H9 (cell line): ENCODE measurements around the gene PPP2R3A. TPM values are rescaled to one million over a fixed set of nuclear protein-coding genes. Genes with fewer than 3 reads are reported as not detected.

Experiments used
- DNase-seq: peaks from one replicate; pipeline ENCODE4 v3.0.0-alpha.2; 2017
- H2AFZ ChIP-seq: one replicate; pipeline ENCODE4 v1.6.1; 2013; ENCODE audit warnings: mild to moderate bottlenecking, low read length, control low read depth, moderate library complexity
- H2AK5ac ChIP-seq: 2 replicates; pipeline ENCODE4 v1.6.1; 2013; ENCODE audit warnings: low read length, control low read depth, mixed read lengths; ENCODE audit not compliant: insufficient read length
- H2BK120ac ChIP-seq: one replicate; pipeline ENCODE4 v1.6.1; 2013; ENCODE audit warnings: low read depth, mild to moderate bottlenecking, low read length, control low read depth, inconsistent platforms; ENCODE audit not compliant: poor library complexity, severe bottlenecking
- H2BK12ac ChIP-seq: 2 replicates; pipeline ENCODE4 v1.6.1; 2013; ENCODE audit warnings: low read length, control low read depth, mixed read lengths, low read depth; ENCODE audit not compliant: insufficient read length
- H2BK15ac ChIP-seq: 2 replicates; pipeline ENCODE4 v1.6.1; 2013; ENCODE audit warnings: low read depth, low read length, control low read depth
- H2BK20ac ChIP-seq: one replicate; pipeline ENCODE4 v1.6.1; 2013; ENCODE audit warnings: low read depth, mild to moderate bottlenecking, low read length, control low read depth, inconsistent platforms; ENCODE audit not compliant: poor library complexity, severe bottlenecking
- H2BK5ac ChIP-seq: 2 replicates; pipeline ENCODE4 v1.6.1; 2013; ENCODE audit warnings: low read length, control low read depth, mixed read lengths; ENCODE audit not compliant: insufficient read length
- H3K14ac ChIP-seq: 2 replicates; pipeline ENCODE4 v1.6.1; 2013; ENCODE audit warnings: low read length, control low read depth; ENCODE audit not compliant: insufficient read depth
- H3K18ac ChIP-seq: 2 replicates; pipeline ENCODE4 v1.6.1; 2013; ENCODE audit warnings: low read depth, mild to moderate bottlenecking, mixed read lengths, low read length, control low read depth; ENCODE audit not compliant: insufficient read length
- H3K23ac ChIP-seq: 2 replicates; pipeline ENCODE4 v1.6.1; 2013; ENCODE audit warnings: low read length, control low read depth, mixed read lengths, low read depth; ENCODE audit not compliant: insufficient read length
- H3K23me2 ChIP-seq: 2 replicates; pipeline ENCODE4 v1.6.1; 2013; ENCODE audit warnings: low read depth, mild to moderate bottlenecking, mixed read lengths, low read length, control low read depth; ENCODE audit not compliant: insufficient read length, poor library complexity, severe bottlenecking
- H3K27ac ChIP-seq: 2 replicates; pipeline ENCODE4 v1.5.1; 2013; ENCODE audit warnings: low read length, control low read depth, mixed read lengths, low read depth; ENCODE audit not compliant: insufficient read length
- H3K27me3 ChIP-seq: 2 replicates; pipeline ENCODE4 v1.6.1; 2013; ENCODE audit warnings: low read length, control low read depth, inconsistent platforms; ENCODE audit not compliant: insufficient read depth
- H3K4ac ChIP-seq: 2 replicates; pipeline ENCODE4 v1.6.1; 2013; ENCODE audit warnings: low read depth, mild to moderate bottlenecking, control low read depth, inconsistent platforms, low read length, moderate library complexity
- H3K4me1 ChIP-seq: 2 replicates; pipeline ENCODE4 v1.6.1; 2013; ENCODE audit warnings: low read length, control low read depth, inconsistent platforms; ENCODE audit not compliant: insufficient read depth
- H3K4me2 ChIP-seq: 2 replicates; pipeline ENCODE4 v1.6.1; 2013; ENCODE audit warnings: low read length, control low read depth, mixed read lengths; ENCODE audit not compliant: insufficient read length, insufficient read depth
- H3K56ac ChIP-seq: 2 replicates; pipeline ENCODE4 v1.6.1; 2013; ENCODE audit warnings: low read depth, mild to moderate bottlenecking, mixed read lengths, low read length, control low read depth; ENCODE audit not compliant: insufficient read length
- H3K79me1 ChIP-seq: 2 replicates; pipeline ENCODE4 v1.6.1; 2013; ENCODE audit warnings: low read depth, mild to moderate bottlenecking, moderate library complexity, low read length, control low read depth, inconsistent platforms; ENCODE audit not compliant: insufficient read depth, poor library complexity, severe bottlenecking
- H3K79me2 ChIP-seq: 2 replicates; pipeline ENCODE4 v1.6.1; 2013; ENCODE audit warnings: low read length, control low read depth, inconsistent platforms; ENCODE audit not compliant: insufficient read depth
- H3K9ac ChIP-seq: 2 replicates; pipeline ENCODE4 v1.6.1; 2013; ENCODE audit warnings: low read length, control low read depth, mixed read lengths; ENCODE audit not compliant: insufficient read length; ENCODE audit errors: extremely low read depth
- H3K9me3 ChIP-seq: one replicate; pipeline ENCODE4 v1.6.1; 2013; ENCODE audit warnings: low read depth, low read length, inconsistent platforms; ENCODE audit not compliant: control insufficient read depth
- H3T11ph ChIP-seq: one replicate; pipeline ENCODE4 v1.6.1; 2013; ENCODE audit warnings: mild to moderate bottlenecking, low read length, control low read depth, inconsistent platforms
- H4K20me1 ChIP-seq: one replicate; pipeline ENCODE4 v1.6.1; 2013; ENCODE audit not compliant: control insufficient read depth, insufficient read length, insufficient read depth
- H4K5ac ChIP-seq: 2 replicates; pipeline ENCODE4 v1.6.1; 2013; ENCODE audit warnings: low read depth, mild to moderate bottlenecking, mixed read lengths, low read length, control low read depth; ENCODE audit not compliant: insufficient read length
- H4K8ac ChIP-seq: replicated peaks from 2 replicates; pipeline ENCODE4 v1.6.1; 2013; ENCODE audit warnings: low read length, control low read depth, mixed read lengths, low read depth; ENCODE audit not compliant: insufficient read length
- H4K91ac ChIP-seq: 2 replicates; pipeline ENCODE4 v1.6.1; 2013; ENCODE audit warnings: low read depth, mild to moderate bottlenecking, moderate library complexity, mixed read lengths, low read length, control low read depth; ENCODE audit not compliant: insufficient read length
- H3K27ac Mint-ChIP-seq, 3 experiments: 2 replicates in 2 of 3; 3 replicates in 1 of 3; pipeline ENCODE4 v1.8.0; 2020 to 2021; ENCODE audit warnings: mixed read lengths in 3 of 3, mild to moderate bottlenecking in 1 of 3, moderate library complexity in 1 of 3
- H3K27me3 Mint-ChIP-seq: 2 replicates; pipeline ENCODE4 v1.8.0; 2021; ENCODE audit warnings: low read depth, mild to moderate bottlenecking, moderate library complexity, mixed read lengths
- H3K36me3 Mint-ChIP-seq, 3 experiments: 2 replicates in 2 of 3; 3 replicates in 1 of 3; pipeline ENCODE4 v1.8.0; 2020 to 2021; ENCODE audit warnings: low read depth in 3 of 3, mixed read lengths in 3 of 3; ENCODE audit not compliant: insufficient read depth in 1 of 3
- H3K4me1 Mint-ChIP-seq, 2 experiments: 2 replicates each; pipeline ENCODE4 v1.8.0; 2020; ENCODE audit warnings: mixed read lengths in 2 of 2
- H3K4me3 Mint-ChIP-seq, 2 experiments: 2 replicates in 1 of 2; 3 replicates in 1 of 2; pipeline ENCODE4 v1.8.0; 2020 to 2021; ENCODE audit warnings: mild to moderate bottlenecking in 2 of 2, mixed read lengths in 2 of 2, moderate library complexity in 1 of 2
- H3K9me3 Mint-ChIP-seq, 2 experiments: 2 replicates in 1 of 2; 3 replicates in 1 of 2; pipeline ENCODE4 v1.8.0; 2020; ENCODE audit warnings: mild to moderate bottlenecking in 2 of 2, mixed read lengths in 2 of 2, moderate library complexity in 1 of 2
- CTCF ChIP-seq: fragments of 200-600 bp; sonication (generic); conservative IDR thresholded peaks from 3 replicates; pipeline ENCODE4 v1.8.0; 2021; ENCODE audit warnings: antibody characterized with exemption, mild to moderate bottlenecking
- WGBS: extraction: QIAGEN DNeasy Blood & Tissue Kit; methylation state at CpG from one replicate; pipeline ENCODE4 v1.1.7; 2013; ENCODE audit warnings: missing lambda C conversion rate, low lambda C conversion rate, mixed read lengths; ENCODE audit not compliant: insufficient read length; ENCODE audit errors: extremely low coverage; 5-methylcytosine and 5-hydroxymethylcytosine counted together
- total RNA-seq: library from RNA; stranded (reverse); gene quantifications from 2 replicates; pipeline ENCODE4 v1.2.1, GENCODE V29; 2021

PPP2R3A gene
- total RNA-seq, 1 experiment from 2014 or later: 12.4 TPM

DNA sequence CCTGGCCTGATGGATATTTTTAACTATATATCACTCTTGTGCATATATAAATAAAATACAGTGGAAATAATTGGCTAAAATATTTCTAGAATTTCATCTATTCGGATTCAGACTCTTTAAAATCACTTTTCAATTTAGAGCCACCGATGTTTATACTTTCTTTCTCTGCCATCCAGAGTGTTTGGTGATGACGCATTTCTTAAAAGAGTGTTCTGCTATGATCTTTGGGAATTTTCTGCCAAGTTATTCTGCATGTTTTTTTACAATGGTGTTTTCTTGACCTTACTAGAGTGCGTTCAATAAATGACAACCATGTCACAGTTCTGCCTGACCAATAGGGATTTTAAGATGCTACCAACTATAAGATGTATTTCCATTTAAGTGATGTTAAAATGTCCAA is 30.2 kb downstream of the PPP2R3A start:
- Histone ChIP-seq H4K8ac (no peak overlapping the region), H3K9ac (no peak overlapping the region), H2AFZ (no peak overlapping the region), H3K27me3 (no peaks in the 10 kb centered on the region), H3K79me2 (no peaks in the 10 kb centered on the region), H2AK5ac (no peak overlapping the region), H2BK5ac (no peak overlapping the region), H2BK12ac (no peak overlapping the region), H3K4me1 (no peaks in the 10 kb centered on the region; the same call in 1 of the 2 replicates), H3K4me2 (no peak overlapping the region), H2BK15ac (no peak overlapping the region), H3K27ac (no peak overlapping the region), H4K5ac (no peak overlapping the region), H3K79me1 (peaks cover 3% of the 10 kb centered on the region), H3K18ac (no peak overlapping the region), H4K20me1 (no peaks in the 10 kb centered on the region), H3K23me2 (no peaks in the 10 kb centered on the region), H2BK20ac (no peak overlapping the region), H2BK120ac (no peak overlapping the region), H3T11ph (no peak overlapping the region), H4K91ac (no peak overlapping the region), H3K4ac (no peak overlapping the region), H3K23ac (no peak overlapping the region), H3K56ac (no peak overlapping the region), H3K9me3 (no peaks in the 10 kb centered on the region), H3K14ac (no peak overlapping the region)
- Mint-ChIP-seq H3K4me3 (no peak overlapping the region), H3K27ac (no peak overlapping the region), H3K9me3 (no peaks in the 10 kb centered on the region; a peak in 1 of 5 replicates), H3K4me1 (peaks cover 11% of the 10 kb centered on the region in 2 experiments), H3K36me3 (no peaks in the 10 kb centered on the region), H3K27me3 (no peaks in the 10 kb centered on the region)
- DNase-seq: no peak
- no CpG with 5 or more reads among the region's 4 CpGs for WGBS
- no peak for TF ChIP-seq CTCF
